Vagina (tissue), 2 donors: ENCODE results near the gene PLCB3.

Source experiments
- CTCF ChIP-seq, 3 experiments: fragments of 450-650 bp in 2 of 3; fragments of 200-600 bp in 1 of 3; sonication (generic) in 1 of 3; IDR thresholded peaks; one replicate each; pipeline ENCODE4 v1.5.1; 2017 to 2019; ENCODE audit warnings: antibody characterized with exemption in 3 of 3, mild to moderate bottlenecking in 2 of 3, moderate library complexity in 2 of 3
- POLR2AphosphoS5 ChIP-seq, 2 donors: sonication (generic); formaldehyde crosslinking; IDR thresholded peaks; one replicate each; pipeline ENCODE4 v1.9.0; 2017; ENCODE audit warnings: antibody characterized with exemption in 2 of 2, mild to moderate bottlenecking in 2 of 2, low read depth in 1 of 2; ENCODE audit not compliant: insufficient read depth in 1 of 2

GRCh38 chr11:64291262-64291751 is 40.0 kb downstream of the PLCB3 start, which contains the start of gene KCNK4:
- TF ChIP-seq POLR2AphosphoS5 (IDR thresholded peaks at IDR 0.05; ENCODE audit: insufficient read depth in 1 of 2, low read depth in 1 of 2) (no peak), CTCF (IDR thresholded peaks at IDR 0.05) (no peak)
